GM12878 (cell line): ENCODE measurements around the gene LBHD1. TPM values are rescaled to one million over a fixed set of nuclear protein-coding genes. Genes with fewer than 3 reads are reported as not detected.
A peak's percentile ranks its signal among the peaks of the same experiment; 100 is the strongest.

Experiments
- ATF7 ChIP-seq: fragments of 450-650 bp; IDR thresholded peaks from 2 replicates; pipeline ENCODE4 v1.6.1; 2016; ENCODE audit warnings: low read depth, mild to moderate bottlenecking
- EZH2 ChIP-seq: IDR thresholded peaks from 2 replicates; pipeline ENCODE4 v1.6.1; 2012; ENCODE audit warnings: low read depth, mild to moderate bottlenecking, control low read depth, inconsistent platforms, low read length, borderline replicate concordance; ENCODE audit not compliant: control insufficient read depth
- HDAC6 ChIP-seq: fragments of 200-600 bp; sonication (generic); IDR thresholded peaks from one replicate; pipeline ENCODE4 v1.8.0; 2017; ENCODE audit warnings: antibody characterized with exemption; ENCODE audit not compliant: unreplicated experiment
- NFIC ChIP-seq: IDR thresholded peaks from 2 replicates; pipeline ENCODE4 v1.6.1; 2012; ENCODE audit warnings: low read depth, mild to moderate bottlenecking, inconsistent platforms, low read length, moderate library complexity
- NR2C1 ChIP-seq: fragments of 450-650 bp; IDR thresholded peaks from 2 replicates; pipeline ENCODE4 v1.6.1; 2017; ENCODE audit warnings: antibody characterized with exemption, mild to moderate bottlenecking, moderate library complexity
- POLR2A ChIP-seq: IDR thresholded peaks from 2 replicates; pipeline ENCODE4 v1.6.1; 2011; ENCODE audit warnings: low read depth, mild to moderate bottlenecking, low read length
- RAD51 ChIP-seq: fragments of 450-650 bp; IDR thresholded peaks from 2 replicates; pipeline ENCODE4 v1.6.1; 2016; ENCODE audit warnings: moderate library complexity, mild to moderate bottlenecking, inconsistent platforms
- SMAD5 ChIP-seq: IDR thresholded peaks from 2 replicates; pipeline ENCODE4 v1.6.1; 2016; ENCODE audit warnings: antibody characterized with exemption, low read depth
- SREBF2 ChIP-seq: IDR thresholded peaks from 2 replicates; pipeline ENCODE4 v1.6.1; 2012; ENCODE audit warnings: mild to moderate bottlenecking, low read length
- ZNF207 ChIP-seq: fragments of 450-650 bp; IDR thresholded peaks from 2 replicates; pipeline ENCODE4 v1.6.1; 2014; ENCODE audit warnings: antibody characterized with exemption, mild to moderate bottlenecking, borderline replicate concordance
- ZNF24 ChIP-seq: fragments of 450-650 bp; IDR thresholded peaks from 2 replicates; pipeline ENCODE4 v1.6.1; 2017; ENCODE audit warnings: antibody characterized with exemption, mild to moderate bottlenecking
- polyA plus RNA-seq, 11 experiments: library from polyadenylated mRNA; depleted of rRNA in 4 of 11; unstranded in 6 of 11; stranded (reverse) in 5 of 11; fragments of >200 nt; fragmentation: Nextera tagmentation in 4 of 11; fragmentation: Illumina TruSeq in 1 of 11; extraction: Ambion mirVana in 4 of 11; extraction: Trizol in 1 of 11; gene quantifications; 1 replicate in 1 of 11; 2 replicates in 10 of 11; pipeline versions ENCODE4 v1.2.1 to v1.2.3, GENCODE V29; 2011 to 2016; ENCODE audit warnings: inconsistent platforms in 2 of 11, missing spikeins in 2 of 11, low read depth in 1 of 11
- total RNA-seq, 4 experiments: library from RNA; depleted of rRNA in 3 of 4; stranded (reverse); fragments of >200 nt in 3 of 4; fragmentation: Illumina TruSeq in 1 of 4; extraction: Trizol in 1 of 4; gene quantifications; 2 replicates each; pipeline versions ENCODE4 v1.2.1 to v1.2.3, GENCODE V29; 2013 to 2021
- TF ChIP-seq, protein P1 (sequence below): fragments of 450-650 bp; formaldehyde crosslinking; IDR thresholded peaks from 2 replicates; pipeline ENCODE4 v1.4.0; 2022; ENCODE audit warnings: mild to moderate bottlenecking, moderate library complexity
- TF ChIP-seq, protein P2 (sequence below): fragments of 450-650 bp; IDR thresholded peaks from 2 replicates; pipeline ENCODE4 v1.6.1; 2018; ENCODE audit warnings: borderline replicate concordance, mild to moderate bottlenecking; ENCODE audit not compliant: partially characterized antibody
- TF ChIP-seq, protein P3 (sequence below): IDR thresholded peaks from 2 replicates; pipeline ENCODE4 v1.6.1; 2011; ENCODE audit warnings: low read depth, low read length, improper control_type of control experiment, borderline replicate concordance
- TF ChIP-seq, protein P4 (sequence below): fragments of 450-650 bp; IDR thresholded peaks from 2 replicates; pipeline ENCODE4 v1.6.1; 2017; ENCODE audit warnings: antibody characterized with exemption, mild to moderate bottlenecking, moderate library complexity
- TF ChIP-seq, protein P5 (sequence below): fragments of 450-650 bp; conservative IDR thresholded peaks from 2 replicates; pipeline ENCODE4 v1.6.1; 2017; ENCODE audit warnings: mild to moderate bottlenecking, moderate library complexity
- TF ChIP-seq, protein P6 (sequence below): fragments of 450-650 bp; IDR thresholded peaks from 2 replicates; pipeline ENCODE4 v1.6.1; 2016; ENCODE audit warnings: mild to moderate bottlenecking

LBHD1 gene
- total and polyA plus RNA-seq, 10 of the 15 experiments (the other 5 are each of a cell fraction or from before 2014, with no cell fraction given), result 0.79 to 12.0 (median 7.6) TPM

DNA sequence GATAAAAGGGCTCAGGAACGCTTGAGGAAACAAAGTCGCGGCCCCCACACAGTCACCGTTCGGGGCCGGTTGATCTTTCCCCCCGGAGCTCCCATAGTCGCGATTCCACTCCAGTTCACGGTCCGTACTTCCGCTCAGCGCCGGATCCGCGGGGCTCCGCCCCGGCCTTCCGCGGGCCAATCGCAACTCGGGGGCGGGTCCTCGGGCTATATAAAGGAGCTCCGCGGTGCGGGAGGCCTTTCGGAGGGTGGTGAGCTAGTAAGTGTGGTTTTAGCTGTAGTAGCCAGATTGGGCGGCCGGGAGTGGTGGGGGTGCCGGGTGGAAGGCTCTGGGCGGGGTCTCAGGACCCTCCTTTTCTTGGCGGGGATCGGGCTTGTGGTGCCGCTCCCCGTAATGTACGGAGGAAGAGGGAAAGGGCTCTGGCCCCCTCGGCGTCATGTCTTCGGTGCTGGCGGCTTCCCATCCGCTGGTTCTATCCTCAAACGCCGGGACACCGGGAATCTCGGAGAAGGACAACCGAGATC lies 6.9 kb downstream of the LBHD1 start, which contains the start of the genes C11orf98 and CSKMT (continued):
- TF ChIP-seq, protein P1, sequence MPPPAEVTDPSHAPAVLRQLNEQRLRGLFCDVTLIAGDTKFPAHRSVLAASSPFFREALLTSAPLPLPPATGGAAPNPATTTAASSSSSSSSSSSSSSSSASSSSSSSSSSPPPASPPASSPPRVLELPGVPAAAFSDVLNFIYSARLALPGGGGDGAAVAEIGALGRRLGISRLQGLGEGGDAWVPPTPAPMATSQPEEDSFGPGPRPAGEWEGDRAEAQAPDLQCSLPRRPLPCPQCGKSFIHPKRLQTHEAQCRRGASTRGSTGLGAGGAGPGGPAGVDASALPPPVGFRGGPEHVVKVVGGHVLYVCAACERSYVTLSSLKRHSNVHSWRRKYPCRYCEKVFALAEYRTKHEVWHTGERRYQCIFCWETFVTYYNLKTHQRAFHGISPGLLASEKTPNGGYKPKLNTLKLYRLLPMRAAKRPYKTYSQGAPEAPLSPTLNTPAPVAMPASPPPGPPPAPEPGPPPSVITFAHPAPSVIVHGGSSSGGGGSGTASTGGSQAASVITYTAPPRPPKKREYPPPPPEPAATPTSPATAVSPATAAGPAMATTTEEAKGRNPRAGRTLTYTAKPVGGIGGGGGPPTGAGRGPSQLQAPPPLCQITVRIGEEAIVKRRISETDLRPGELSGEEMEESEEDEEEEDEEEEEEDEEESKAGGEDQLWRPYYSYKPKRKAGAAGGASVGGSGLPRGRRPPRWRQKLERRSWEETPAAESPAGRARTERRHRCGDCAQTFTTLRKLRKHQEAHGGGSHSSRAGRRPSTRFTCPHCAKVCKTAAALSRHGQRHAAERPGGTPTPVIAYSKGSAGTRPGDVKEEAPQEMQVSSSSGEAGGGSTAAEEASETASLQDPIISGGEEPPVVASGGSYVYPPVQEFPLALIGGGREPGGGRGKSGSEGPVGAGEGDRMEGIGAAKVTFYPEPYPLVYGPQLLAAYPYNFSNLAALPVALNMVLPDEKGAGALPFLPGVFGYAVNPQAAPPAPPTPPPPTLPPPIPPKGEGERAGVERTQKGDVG, result peak; percentile 79
- TF ChIP-seq SMAD5 (peak; percentile 99), NFIC (peak; percentile 34; the same call in 1 of the 2 replicates), HDAC6 (peak; percentile 97), RAD51 (no peak), EZH2 (no peak), ATF7 (peak; percentile 47; the same call in 1 of the 2 replicates), ZNF207 (peak; percentile 26; the same call in 1 of the 2 replicates), NR2C1 (0 out of 2 replicates have a peak, but pooled peaks have one; percentile 52), SREBF2 (no peak), ZNF24 (no peak), POLR2A (peak; percentile 96)
- TF ChIP-seq, protein P2, sequence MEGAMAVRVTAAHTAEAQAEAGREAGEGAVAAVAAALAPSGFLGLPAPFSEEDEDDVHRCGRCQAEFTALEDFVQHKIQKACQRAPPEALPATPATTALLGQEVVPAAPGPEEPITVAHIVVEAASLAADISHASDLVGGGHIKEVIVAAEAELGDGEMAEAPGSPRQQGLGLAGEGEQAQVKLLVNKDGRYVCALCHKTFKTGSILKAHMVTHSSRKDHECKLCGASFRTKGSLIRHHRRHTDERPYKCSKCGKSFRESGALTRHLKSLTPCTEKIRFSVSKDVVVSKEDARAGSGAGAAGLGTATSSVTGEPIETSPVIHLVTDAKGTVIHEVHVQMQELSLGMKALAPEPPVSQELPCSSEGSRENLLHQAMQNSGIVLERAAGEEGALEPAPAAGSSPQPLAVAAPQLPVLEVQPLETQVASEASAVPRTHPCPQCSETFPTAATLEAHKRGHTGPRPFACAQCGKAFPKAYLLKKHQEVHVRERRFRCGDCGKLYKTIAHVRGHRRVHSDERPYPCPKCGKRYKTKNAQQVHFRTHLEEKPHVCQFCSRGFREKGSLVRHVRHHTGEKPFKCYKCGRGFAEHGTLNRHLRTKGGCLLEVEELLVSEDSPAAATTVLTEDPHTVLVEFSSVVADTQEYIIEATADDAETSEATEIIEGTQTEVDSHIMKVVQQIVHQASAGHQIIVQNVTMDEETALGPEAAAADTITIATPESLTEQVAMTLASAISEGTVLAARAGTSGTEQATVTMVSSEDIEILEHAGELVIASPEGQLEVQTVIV, result no peak
- TF ChIP-seq, protein P3, sequence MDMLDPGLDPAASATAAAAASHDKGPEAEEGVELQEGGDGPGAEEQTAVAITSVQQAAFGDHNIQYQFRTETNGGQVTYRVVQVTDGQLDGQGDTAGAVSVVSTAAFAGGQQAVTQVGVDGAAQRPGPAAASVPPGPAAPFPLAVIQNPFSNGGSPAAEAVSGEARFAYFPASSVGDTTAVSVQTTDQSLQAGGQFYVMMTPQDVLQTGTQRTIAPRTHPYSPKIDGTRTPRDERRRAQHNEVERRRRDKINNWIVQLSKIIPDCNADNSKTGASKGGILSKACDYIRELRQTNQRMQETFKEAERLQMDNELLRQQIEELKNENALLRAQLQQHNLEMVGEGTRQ, result no peak
- TF ChIP-seq, protein P4, sequence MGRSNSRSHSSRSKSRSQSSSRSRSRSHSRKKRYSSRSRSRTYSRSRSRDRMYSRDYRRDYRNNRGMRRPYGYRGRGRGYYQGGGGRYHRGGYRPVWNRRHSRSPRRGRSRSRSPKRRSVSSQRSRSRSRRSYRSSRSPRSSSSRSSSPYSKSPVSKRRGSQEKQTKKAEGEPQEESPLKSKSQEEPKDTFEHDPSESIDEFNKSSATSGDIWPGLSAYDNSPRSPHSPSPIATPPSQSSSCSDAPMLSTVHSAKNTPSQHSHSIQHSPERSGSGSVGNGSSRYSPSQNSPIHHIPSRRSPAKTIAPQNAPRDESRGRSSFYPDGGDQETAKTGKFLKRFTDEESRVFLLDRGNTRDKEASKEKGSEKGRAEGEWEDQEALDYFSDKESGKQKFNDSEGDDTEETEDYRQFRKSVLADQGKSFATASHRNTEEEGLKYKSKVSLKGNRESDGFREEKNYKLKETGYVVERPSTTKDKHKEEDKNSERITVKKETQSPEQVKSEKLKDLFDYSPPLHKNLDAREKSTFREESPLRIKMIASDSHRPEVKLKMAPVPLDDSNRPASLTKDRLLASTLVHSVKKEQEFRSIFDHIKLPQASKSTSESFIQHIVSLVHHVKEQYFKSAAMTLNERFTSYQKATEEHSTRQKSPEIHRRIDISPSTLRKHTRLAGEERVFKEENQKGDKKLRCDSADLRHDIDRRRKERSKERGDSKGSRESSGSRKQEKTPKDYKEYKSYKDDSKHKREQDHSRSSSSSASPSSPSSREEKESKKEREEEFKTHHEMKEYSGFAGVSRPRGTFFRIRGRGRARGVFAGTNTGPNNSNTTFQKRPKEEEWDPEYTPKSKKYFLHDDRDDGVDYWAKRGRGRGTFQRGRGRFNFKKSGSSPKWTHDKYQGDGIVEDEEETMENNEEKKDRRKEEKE, result no peak
- TF ChIP-seq, protein P5, sequence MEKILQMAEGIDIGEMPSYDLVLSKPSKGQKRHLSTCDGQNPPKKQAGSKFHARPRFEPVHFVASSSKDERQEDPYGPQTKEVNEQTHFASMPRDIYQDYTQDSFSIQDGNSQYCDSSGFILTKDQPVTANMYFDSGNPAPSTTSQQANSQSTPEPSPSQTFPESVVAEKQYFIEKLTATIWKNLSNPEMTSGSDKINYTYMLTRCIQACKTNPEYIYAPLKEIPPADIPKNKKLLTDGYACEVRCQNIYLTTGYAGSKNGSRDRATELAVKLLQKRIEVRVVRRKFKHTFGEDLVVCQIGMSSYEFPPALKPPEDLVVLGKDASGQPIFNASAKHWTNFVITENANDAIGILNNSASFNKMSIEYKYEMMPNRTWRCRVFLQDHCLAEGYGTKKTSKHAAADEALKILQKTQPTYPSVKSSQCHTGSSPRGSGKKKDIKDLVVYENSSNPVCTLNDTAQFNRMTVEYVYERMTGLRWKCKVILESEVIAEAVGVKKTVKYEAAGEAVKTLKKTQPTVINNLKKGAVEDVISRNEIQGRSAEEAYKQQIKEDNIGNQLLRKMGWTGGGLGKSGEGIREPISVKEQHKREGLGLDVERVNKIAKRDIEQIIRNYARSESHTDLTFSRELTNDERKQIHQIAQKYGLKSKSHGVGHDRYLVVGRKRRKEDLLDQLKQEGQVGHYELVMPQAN, result no peak; the same call in none of the 2 replicates
- TF ChIP-seq, protein P6, sequence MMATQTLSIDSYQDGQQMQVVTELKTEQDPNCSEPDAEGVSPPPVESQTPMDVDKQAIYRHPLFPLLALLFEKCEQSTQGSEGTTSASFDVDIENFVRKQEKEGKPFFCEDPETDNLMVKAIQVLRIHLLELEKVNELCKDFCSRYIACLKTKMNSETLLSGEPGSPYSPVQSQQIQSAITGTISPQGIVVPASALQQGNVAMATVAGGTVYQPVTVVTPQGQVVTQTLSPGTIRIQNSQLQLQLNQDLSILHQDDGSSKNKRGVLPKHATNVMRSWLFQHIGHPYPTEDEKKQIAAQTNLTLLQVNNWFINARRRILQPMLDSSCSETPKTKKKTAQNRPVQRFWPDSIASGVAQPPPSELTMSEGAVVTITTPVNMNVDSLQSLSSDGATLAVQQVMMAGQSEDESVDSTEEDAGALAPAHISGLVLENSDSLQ, result no peak
